Central memory CD8-positive, alpha-beta T cell (primary cell): ENCODE data around the gene CTSH.

Experiments used
- ATAC-seq: fragments of 150-1000 bp; cut with Tn5 transposase; replicated peaks from 2 replicates; pipeline ENCODE4 v1.10.0; 2022; ENCODE audit warnings: mild to moderate bottlenecking, moderate FRiP score, moderate number of reproducible peaks; ENCODE audit not compliant: poor library complexity, severe bottlenecking; ENCODE audit errors: extremely low read depth
- DNase-seq, 2 donors: peaks; one replicate each; pipeline ENCODE4 v3.0.0; 2021; ENCODE audit warnings: low spot score in 2 of 2
- H3K27ac Mint-ChIP-seq: one replicate; pipeline ENCODE4 v1.8.0; 2022; ENCODE audit warnings: low read depth, mild to moderate bottlenecking, moderate library complexity, mixed read lengths
- H3K27me3 Mint-ChIP-seq: one replicate; pipeline ENCODE4 v1.8.0; 2022; ENCODE audit warnings: mixed read lengths
- H3K36me3 Mint-ChIP-seq: one replicate; pipeline ENCODE4 v1.8.0; 2022; ENCODE audit warnings: mild to moderate bottlenecking, moderate library complexity, mixed read lengths; ENCODE audit not compliant: insufficient read depth
- H3K4me1 Mint-ChIP-seq: one replicate; pipeline ENCODE4 v1.8.0; 2022; ENCODE audit warnings: mixed read lengths
- H3K4me3 Mint-ChIP-seq: one replicate; pipeline ENCODE4 v1.8.0; 2022; ENCODE audit warnings: mild to moderate bottlenecking, moderate library complexity, mixed read lengths
- H3K9me3 Mint-ChIP-seq: one replicate; pipeline ENCODE4 v1.8.0; 2022; ENCODE audit warnings: mixed read lengths

Gene CTSH

GRCh38 chr15:78944669-78945407, at the start of gene CTSH:
Gene CTSH (minus strand): TSS chr15:78945046. CDS start chr15:78944981, 65 bp downstream.
- Mint-ChIP-seq H3K4me1 (peaks cover 16% of the 10 kb centered on the region), H3K27ac (no peak within 1 kb of the TSS), H3K27me3 (no peaks in the 10 kb centered on the region), H3K9me3 (no peaks in the 10 kb centered on the region), H3K36me3 (peaks cover 1% of the 10 kb centered on the region), H3K4me3 (peak within 1 kb of the TSS; percentile 82)
- DNase-seq (peak; percentile 45 to 52), ATAC-seq (peak; percentile 77)

GRCh38 chr15:78993931-78994530, 49.2 kb upstream of the CTSH start:
- Mint-ChIP-seq H3K4me3 (no peak overlapping the region), H3K9me3 (no peaks in the 10 kb centered on the region), H3K27ac (no peak overlapping the region), H3K36me3 (no peaks in the 10 kb centered on the region), H3K4me1 (peaks cover 6% of the 10 kb centered on the region), H3K27me3 (peaks cover 36% of the 10 kb centered on the region)
- ATAC-seq = no peak
- no peak for DNase-seq

- no peak for ATAC-seq
- no peak overlapping the region for H3K27ac Mint-ChIP-seq
Observed at GRCh38 chr15:78993257-78993930, 48.5 kb upstream of the CTSH start.

GRCh38 chr15:78992416-78993256, 47.8 kb upstream of the CTSH start:
- Mint-ChIP-seq H3K27ac (no peak overlapping the region), H3K4me3 (no peak overlapping the region), H3K27me3 (peaks cover 48% of the 10 kb centered on the region), H3K9me3 (no peaks in the 10 kb centered on the region), H3K36me3 (no peaks in the 10 kb centered on the region), H3K4me1 (peaks cover 6% of the 10 kb centered on the region)
- ATAC-seq (no peak), DNase-seq (no peak)

More at GRCh38 chr15:78993257-78993930, 48.5 kb upstream of the CTSH start:
- no peaks in the 10 kb centered on the region for H3K36me3 Mint-ChIP-seq
- peaks cover 6% of the 10 kb centered on the region for H3K4me1 Mint-ChIP-seq
- H3K27me3 Mint-ChIP-seq = peaks cover 41% of the 10 kb centered on the region
- no peak for DNase-seq
- no peaks in the 10 kb centered on the region for H3K9me3 Mint-ChIP-seq
- H3K4me3 Mint-ChIP-seq = no peak overlapping the region

- H3K9me3 Mint-ChIP-seq = no peaks in the 10 kb centered on the region
- H3K36me3 Mint-ChIP-seq = no peaks in the 10 kb centered on the region
- DNase-seq (no peak), ATAC-seq (no peak)
- no peak overlapping the region for H3K4me3 Mint-ChIP-seq
- H3K27me3 Mint-ChIP-seq = peaks cover 52% of the 10 kb centered on the region
- peaks cover 6% of the 10 kb centered on the region for H3K4me1 Mint-ChIP-seq
- H3K27ac Mint-ChIP-seq = no peak overlapping the region
Observed at GRCh38 chr15:78991879-78992278, 47.0 kb upstream of the CTSH start.

GRCh38 chr15:78991476-78991875, 46.6 kb upstream of the CTSH start:
- Mint-ChIP-seq H3K9me3 (no peaks in the 10 kb centered on the region), H3K4me1 (peaks cover 6% of the 10 kb centered on the region), H3K4me3 (no peak overlapping the region), H3K27me3 (peaks cover 52% of the 10 kb centered on the region), H3K27ac (no peak overlapping the region), H3K36me3 (no peaks in the 10 kb centered on the region)
- ATAC-seq (no peak), DNase-seq (no peak)

GRCh38 chr15:78990278-78990677, 45.4 kb upstream of the CTSH start:
- Mint-ChIP-seq H3K27me3 (peaks cover 41% of the 10 kb centered on the region), H3K36me3 (peaks cover 2% of the 10 kb centered on the region), H3K9me3 (no peaks in the 10 kb centered on the region), H3K27ac (no peak overlapping the region), H3K4me1 (peaks cover 6% of the 10 kb centered on the region), H3K4me3 (no peak overlapping the region)
- no peak for DNase-seq
- no peak for ATAC-seq

GRCh38 chr15:78989701-78990240, 44.9 kb upstream of the CTSH start:
- H3K27ac Mint-ChIP-seq = no peak overlapping the region

GRCh38 chr15:78988361-78988911, 43.6 kb upstream of the CTSH start:
- H3K4me1 Mint-ChIP-seq = peaks cover 6% of the 10 kb centered on the region
- H3K27me3 Mint-ChIP-seq = peaks cover 58% of the 10 kb centered on the region
- peaks cover 3% of the 10 kb centered on the region for H3K36me3 Mint-ChIP-seq
- H3K27ac Mint-ChIP-seq = no peak overlapping the region
- no peaks in the 10 kb centered on the region for H3K9me3 Mint-ChIP-seq
- ATAC-seq (no peak), DNase-seq (no peak)
- H3K4me3 Mint-ChIP-seq = no peak overlapping the region

More at GRCh38 chr15:78989701-78990240, 44.9 kb upstream of the CTSH start:
- peaks cover 6% of the 10 kb centered on the region for H3K4me1 Mint-ChIP-seq
- peaks cover 2% of the 10 kb centered on the region for H3K36me3 Mint-ChIP-seq
- H3K9me3 Mint-ChIP-seq = no peaks in the 10 kb centered on the region
- peaks cover 45% of the 10 kb centered on the region for H3K27me3 Mint-ChIP-seq
- DNase-seq = no peak
- no peak overlapping the region for H3K4me3 Mint-ChIP-seq
- no peak for ATAC-seq

- ATAC-seq = no peak
- H3K27ac Mint-ChIP-seq = no peak overlapping the region
- H3K4me3 Mint-ChIP-seq = no peak overlapping the region
Observed at GRCh38 chr15:78987556-78988360, 42.9 kb upstream of the CTSH start.

GRCh38 chr15:78985859-78986475, 41.1 kb upstream of the CTSH start:
- H3K27me3 Mint-ChIP-seq = peaks cover 68% of the 10 kb centered on the region
- no peak for ATAC-seq
- H3K4me1 Mint-ChIP-seq = no peaks in the 10 kb centered on the region
- no peak for DNase-seq
- H3K9me3 Mint-ChIP-seq = no peaks in the 10 kb centered on the region
- peaks cover 5% of the 10 kb centered on the region for H3K36me3 Mint-ChIP-seq
- H3K4me3 Mint-ChIP-seq = no peak overlapping the region
- no peak overlapping the region for H3K27ac Mint-ChIP-seq

More at GRCh38 chr15:78987556-78988360, 42.9 kb upstream of the CTSH start:
- no peak for DNase-seq
- Mint-ChIP-seq H3K27me3 (peaks cover 64% of the 10 kb centered on the region), H3K4me1 (peaks cover under 1% of the 10 kb centered on the region), H3K36me3 (peaks cover 3% of the 10 kb centered on the region), H3K9me3 (no peaks in the 10 kb centered on the region)
